Suprapubic skin (tissue), 4 donors: ENCODE results near the gene CRHBP. TPM values are rescaled to one million over a fixed set of nuclear protein-coding genes. Genes with fewer than 3 reads are reported as not detected.
"Not testable (repeated sequence)": the region's sequence is repeated elsewhere in the genome, so short reads cannot be mapped to it uniquely, and the experiment has no call there.

Experiments used
- DNase-seq, 2 donors: peaks; one replicate each; pipeline ENCODE4 v3.0.0-alpha.2; 2019; ENCODE audit warnings: low spot score in 2 of 2
- H3K27ac ChIP-seq: fragments of 200-600 bp; sonication (generic); one replicate; pipeline ENCODE4 v1.5.1; 2019
- H3K27me3 ChIP-seq: fragments of 200-600 bp; sonication (generic); one replicate; pipeline ENCODE4 v1.5.1; 2019
- H3K36me3 ChIP-seq: fragments of 200-600 bp; sonication (generic); one replicate; pipeline ENCODE4 v1.5.1; 2019
- H3K4me1 ChIP-seq: fragments of 200-600 bp; sonication (generic); one replicate; pipeline ENCODE4 v1.5.1; 2019
- H3K4me3 ChIP-seq: fragments of 200-600 bp; sonication (generic); one replicate; pipeline ENCODE4 v1.5.1; 2019; ENCODE audit warnings: mild to moderate bottlenecking
- H3K9me3 ChIP-seq: fragments of 200-600 bp; sonication (generic); one replicate; pipeline ENCODE4 v1.5.1; 2019
- EP300 ChIP-seq: sonication (generic); formaldehyde crosslinking; IDR thresholded peaks from one replicate; pipeline ENCODE4 v1.6.1; 2017; ENCODE audit warnings: antibody characterized with exemption
- POLR2A ChIP-seq, 2 donors: fragments of 450-650 bp; IDR thresholded peaks; one replicate each; pipeline ENCODE4 v1.6.1; 2017; ENCODE audit warnings: antibody characterized with exemption in 2 of 2, mild to moderate bottlenecking in 2 of 2, moderate library complexity in 2 of 2
- POLR2AphosphoS5 ChIP-seq, 3 donors: sonication (generic); formaldehyde crosslinking; IDR thresholded peaks; one replicate each; pipeline ENCODE4 v1.6.1; 2017; ENCODE audit warnings: antibody characterized with exemption in 3 of 3
- WGBS: methylation state at CpG from one replicate; pipeline ENCODE4 v1.1.5; 2018; 5-methylcytosine and 5-hydroxymethylcytosine counted together
- total RNA-seq, 4 donors: library from RNA; depleted of rRNA; stranded (reverse); fragments of >200 nt; gene quantifications; one replicate each; pipeline ENCODE4 v1.1.0, GENCODE V29; 2016
- TF ChIP-seq, protein P1 (sequence below), 2 donors: fragments of 200-600 bp in 1 of 2; fragments of 450-650 bp in 1 of 2; sonication (generic) in 1 of 2; IDR thresholded peaks; one replicate each; pipeline ENCODE4 v1.5.1; 2016 to 2019; ENCODE audit warnings: antibody characterized with exemption in 2 of 2, mild to moderate bottlenecking in 1 of 2, moderate library complexity in 1 of 2

The CRHBP gene
- total RNA-seq, 4 donors from 2014 or later = 0.73 to 1.0 TPM; not detected in 2

DNA sequence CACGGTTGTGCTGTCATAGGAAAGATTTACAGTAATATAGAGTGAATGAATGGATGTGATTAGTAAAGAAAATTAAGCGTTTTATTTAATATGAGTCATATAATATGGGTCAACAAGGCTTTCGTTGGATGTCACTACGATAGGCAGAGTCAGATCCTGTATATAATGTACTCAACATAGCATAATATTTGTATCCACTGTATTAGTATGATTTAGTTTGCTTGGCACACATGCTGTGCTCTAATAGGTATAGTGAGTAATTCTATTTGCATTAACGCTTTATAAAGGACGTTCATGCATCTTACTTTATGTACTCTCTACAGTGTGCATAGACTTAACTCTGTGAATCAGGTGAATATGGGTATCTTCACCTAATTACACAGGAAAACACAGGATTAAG lies 41.5 kb downstream of the CRHBP start:
- 60% methylated on average over 6 of the region's 6 CpGs for WGBS
- H3K9me3 ChIP-seq = no peaks in the 10 kb centered on the region
- TF ChIP-seq POLR2A (IDR thresholded peaks at IDR 0.05) (no peak), POLR2AphosphoS5 (IDR thresholded peaks at IDR 0.05) (no peak), EP300 (no peak)
- TF ChIP-seq, protein P1, sequence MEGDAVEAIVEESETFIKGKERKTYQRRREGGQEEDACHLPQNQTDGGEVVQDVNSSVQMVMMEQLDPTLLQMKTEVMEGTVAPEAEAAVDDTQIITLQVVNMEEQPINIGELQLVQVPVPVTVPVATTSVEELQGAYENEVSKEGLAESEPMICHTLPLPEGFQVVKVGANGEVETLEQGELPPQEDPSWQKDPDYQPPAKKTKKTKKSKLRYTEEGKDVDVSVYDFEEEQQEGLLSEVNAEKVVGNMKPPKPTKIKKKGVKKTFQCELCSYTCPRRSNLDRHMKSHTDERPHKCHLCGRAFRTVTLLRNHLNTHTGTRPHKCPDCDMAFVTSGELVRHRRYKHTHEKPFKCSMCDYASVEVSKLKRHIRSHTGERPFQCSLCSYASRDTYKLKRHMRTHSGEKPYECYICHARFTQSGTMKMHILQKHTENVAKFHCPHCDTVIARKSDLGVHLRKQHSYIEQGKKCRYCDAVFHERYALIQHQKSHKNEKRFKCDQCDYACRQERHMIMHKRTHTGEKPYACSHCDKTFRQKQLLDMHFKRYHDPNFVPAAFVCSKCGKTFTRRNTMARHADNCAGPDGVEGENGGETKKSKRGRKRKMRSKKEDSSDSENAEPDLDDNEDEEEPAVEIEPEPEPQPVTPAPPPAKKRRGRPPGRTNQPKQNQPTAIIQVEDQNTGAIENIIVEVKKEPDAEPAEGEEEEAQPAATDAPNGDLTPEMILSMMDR (IDR thresholded peaks at IDR 0.05) = no peak

DNA sequence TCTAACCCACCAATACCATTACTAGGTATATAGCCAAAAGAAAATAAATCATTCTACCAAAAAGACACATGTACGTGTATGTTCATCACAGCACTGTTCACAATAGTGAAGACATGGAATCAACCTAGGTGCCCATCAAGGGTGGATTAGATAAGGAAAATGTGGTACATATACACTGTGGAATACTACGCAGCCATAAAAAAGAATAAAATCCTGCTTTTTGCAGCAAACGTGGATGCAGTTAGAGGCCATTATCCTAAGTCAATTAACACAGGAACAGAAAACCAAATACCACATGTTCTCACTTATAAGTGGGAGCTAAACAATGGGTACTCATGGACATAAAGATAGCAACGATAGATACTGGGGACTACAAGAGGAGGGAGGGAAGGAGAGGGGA lies 45.4 kb downstream of the CRHBP start:
- H3K9me3 ChIP-seq, H3K27me3 ChIP-seq, H3K36me3 ChIP-seq, H3K4me3 ChIP-seq, DNase-seq, H3K4me1 ChIP-seq, H3K27ac ChIP-seq: not testable (repeated sequence)
- WGBS = 86% methylated on average over 4 of the region's 4 CpGs

More for the DNA sequence above, 41.5 kb downstream of the CRHBP start:
- DNase-seq = no peak
- peaks cover 3% of the 10 kb centered on the region for H3K27me3 ChIP-seq
- no peaks in the 10 kb centered on the region for H3K4me1 ChIP-seq
- no peaks in the 10 kb centered on the region for H3K36me3 ChIP-seq
- H3K27ac ChIP-seq = no peak overlapping the region
- H3K4me3 ChIP-seq = no peak overlapping the region

DNA sequence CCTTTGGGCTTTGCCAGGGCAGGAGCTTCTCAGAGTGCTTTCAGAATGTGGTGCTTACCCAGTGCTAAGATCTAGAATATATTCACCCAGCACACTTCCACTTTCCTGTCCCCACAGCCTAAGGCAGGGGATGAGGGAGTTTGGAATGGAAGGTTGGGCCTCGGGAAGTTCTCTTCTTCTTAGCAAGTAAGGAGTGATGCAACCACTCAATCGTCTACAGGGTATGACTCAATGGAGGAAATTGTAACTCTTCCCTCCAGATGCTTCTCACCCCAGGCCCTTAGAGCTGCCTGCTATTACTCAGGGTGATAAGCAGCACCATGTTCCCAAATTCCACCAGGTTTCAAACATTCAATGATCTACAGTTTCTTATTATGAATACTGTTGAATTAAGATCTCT lies 46.6 kb downstream of the CRHBP start:
- Histone ChIP-seq H3K36me3 (no peaks in the 10 kb centered on the region), H3K4me3 (no peak overlapping the region), H3K27ac (no peak overlapping the region), H3K9me3 (no peaks in the 10 kb centered on the region), H3K4me1 (no peaks in the 10 kb centered on the region), H3K27me3 (peaks cover 5% of the 10 kb centered on the region)
- DNase-seq = no peak
- WGBS = 40% methylated on average over 2 of the region's 2 CpGs
- TF ChIP-seq EP300 (no peak), POLR2AphosphoS5 (IDR thresholded peaks at IDR 0.05) (no peak), POLR2A (IDR thresholded peaks at IDR 0.05) (no peak)
- TF ChIP-seq, protein P1 (IDR thresholded peaks at IDR 0.05) = no peak

DNA sequence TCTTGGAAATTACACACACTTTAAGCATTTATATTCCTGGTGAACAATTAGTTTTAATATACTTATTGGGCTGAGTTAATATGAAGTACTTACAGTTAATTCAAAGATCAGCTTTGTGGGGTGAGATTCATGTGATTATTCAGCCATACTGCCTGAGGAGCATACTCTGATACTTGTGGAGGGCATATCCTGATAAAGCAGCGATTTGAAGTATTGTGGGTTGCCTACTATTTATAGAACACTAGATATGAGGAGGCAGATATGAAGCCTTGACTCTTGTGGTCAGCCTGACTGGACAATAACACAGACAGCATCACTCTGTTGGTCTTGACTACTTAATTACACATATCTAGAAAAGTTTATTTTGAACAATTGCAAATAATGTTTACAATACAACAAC lies 50.4 kb downstream of the CRHBP start:
- 63% methylated on average over 1 of the region's 1 CpG for WGBS
- no peak for DNase-seq

DNA sequence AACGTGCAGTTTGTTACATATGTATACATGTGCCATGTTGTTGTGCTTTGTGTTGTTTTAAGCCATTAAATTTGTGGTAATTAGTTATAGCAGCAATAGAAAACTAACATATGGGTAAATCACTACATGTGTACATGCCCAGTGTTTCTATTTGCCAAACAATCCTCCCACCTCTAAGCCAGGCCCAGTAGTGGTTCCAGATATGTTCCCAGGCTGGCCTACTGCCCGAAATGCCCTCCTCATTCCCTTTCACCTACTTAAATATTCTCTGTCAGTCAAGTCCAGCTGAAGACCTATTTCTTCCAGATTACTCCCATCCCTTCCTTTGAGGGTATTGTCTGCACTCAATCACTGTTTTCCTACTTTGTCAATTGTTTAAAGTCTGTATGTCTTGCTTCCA lies 53.3 kb downstream of the CRHBP start:
- no peaks in the 10 kb centered on the region for H3K9me3 ChIP-seq
- H3K27ac ChIP-seq = no peak overlapping the region
- H3K27me3 ChIP-seq = peaks cover 13% of the 10 kb centered on the region
- H3K36me3 ChIP-seq = no peaks in the 10 kb centered on the region
- no peaks in the 10 kb centered on the region for H3K4me1 ChIP-seq
- TF ChIP-seq, protein P1 (IDR thresholded peaks at IDR 0.05) = no peak
- no peak for TF ChIP-seq POLR2A (IDR thresholded peaks at IDR 0.05)
- no peak for TF ChIP-seq POLR2AphosphoS5 (IDR thresholded peaks at IDR 0.05)
- no peak for TF ChIP-seq EP300
- 79% methylated on average over 2 of the region's 2 CpGs for WGBS
- no peak for DNase-seq
- H3K4me3 ChIP-seq = no peak overlapping the region

More for the DNA sequence above, 50.4 kb downstream of the CRHBP start:
- H3K4me1 ChIP-seq = no peaks in the 10 kb centered on the region
- peaks cover 13% of the 10 kb centered on the region for H3K27me3 ChIP-seq
- H3K27ac ChIP-seq = no peak overlapping the region
- H3K36me3 ChIP-seq = no peaks in the 10 kb centered on the region
- H3K4me3 ChIP-seq = no peak overlapping the region
- no peak for TF ChIP-seq POLR2A (IDR thresholded peaks at IDR 0.05)
- TF ChIP-seq, protein P1 (IDR thresholded peaks at IDR 0.05) = no peak
- TF ChIP-seq POLR2AphosphoS5 (IDR thresholded peaks at IDR 0.05) = no peak
- TF ChIP-seq EP300 = no peak
- no peaks in the 10 kb centered on the region for H3K9me3 ChIP-seq

DNA sequence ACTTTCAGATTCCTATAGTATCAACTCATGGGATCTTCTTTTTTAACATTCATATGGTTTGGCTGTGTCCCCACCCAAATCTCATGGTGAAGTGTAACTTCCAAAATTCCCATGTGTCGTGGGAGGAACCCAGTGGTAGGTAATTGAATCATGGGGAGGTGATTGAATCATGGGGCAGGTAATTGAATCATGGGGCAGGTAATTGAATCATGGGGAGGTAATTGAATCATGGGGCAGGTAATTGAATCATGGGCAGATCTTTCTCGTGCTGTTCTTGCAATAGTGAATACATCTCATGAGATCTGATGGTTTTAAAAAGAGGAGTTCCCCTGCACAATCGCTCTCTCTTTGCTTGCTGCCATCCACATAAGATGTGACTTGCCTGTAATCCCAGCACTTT lies 55.6 kb downstream of the CRHBP start:
- no peak for DNase-seq
- no peak for TF ChIP-seq POLR2A (IDR thresholded peaks at IDR 0.05)
- TF ChIP-seq EP300 = no peak
- TF ChIP-seq POLR2AphosphoS5 (IDR thresholded peaks at IDR 0.05) = no peak
- TF ChIP-seq, protein P1 (IDR thresholded peaks at IDR 0.05) = no peak
- Histone ChIP-seq H3K27me3 (peaks cover 13% of the 10 kb centered on the region), H3K4me3 (no peak overlapping the region), H3K27ac (no peak overlapping the region), H3K4me1 (no peaks in the 10 kb centered on the region), H3K9me3 (no peaks in the 10 kb centered on the region), H3K36me3 (no peaks in the 10 kb centered on the region)
- 54% methylated on average over 3 of the region's 3 CpGs for WGBS
